Neutrophil (primary cell): ENCODE data around the gene NTM.

Experiments
- H3K27ac ChIP-seq: fragments of 200-600 bp; sonication (generic); 2 replicates; pipeline ENCODE4 v1.5.1; 2016; ENCODE audit warnings: mild to moderate bottlenecking, moderate library complexity
- H3K27me3 ChIP-seq: fragments of 200-600 bp; sonication (generic); 2 replicates; pipeline ENCODE4 v1.6.0; 2016; ENCODE audit warnings: mild to moderate bottlenecking
- H3K36me3 ChIP-seq: fragments of 200-600 bp; sonication (generic); 2 replicates; pipeline ENCODE4 v1.5.1; 2017
- H3K4me1 ChIP-seq, 2 experiments: fragments of 200-600 bp in 1 of 2; sonication (generic) in 1 of 2; 1 replicate in 1 of 2; 2 replicates in 1 of 2; pipeline versions ENCODE4 v1.5.1 to v1.6.1; 2013 to 2016; ENCODE audit warnings: low read depth in 1 of 2, low read length in 1 of 2, mild to moderate bottlenecking in 1 of 2, moderate library complexity in 1 of 2; ENCODE audit not compliant: control insufficient read depth in 1 of 2, insufficient read depth in 1 of 2
- H3K4me3 ChIP-seq, 2 experiments: fragments of 200-600 bp in 1 of 2; sonication (generic) in 1 of 2; 1 replicate in 1 of 2; 2 replicates in 1 of 2; pipeline ENCODE4 v1.5.1; 2013 to 2016; ENCODE audit warnings: low read depth in 1 of 2, low read length in 1 of 2, mild to moderate bottlenecking in 1 of 2, moderate library complexity in 1 of 2
- H3K9me3 ChIP-seq: fragments of 200-600 bp; sonication (generic); 2 replicates; pipeline ENCODE4 v1.5.1; 2016
- TF ChIP-seq, protein P1 (sequence below): fragments of 200-600 bp; sonication (generic); IDR thresholded peaks from 2 replicates; pipeline ENCODE4 v1.5.1; 2016; ENCODE audit warnings: antibody characterized with exemption

The NTM gene

GRCh38 chr11:132293586-132293985 is 923.2 kb downstream of the NTM start:
- TF ChIP-seq, protein P1, sequence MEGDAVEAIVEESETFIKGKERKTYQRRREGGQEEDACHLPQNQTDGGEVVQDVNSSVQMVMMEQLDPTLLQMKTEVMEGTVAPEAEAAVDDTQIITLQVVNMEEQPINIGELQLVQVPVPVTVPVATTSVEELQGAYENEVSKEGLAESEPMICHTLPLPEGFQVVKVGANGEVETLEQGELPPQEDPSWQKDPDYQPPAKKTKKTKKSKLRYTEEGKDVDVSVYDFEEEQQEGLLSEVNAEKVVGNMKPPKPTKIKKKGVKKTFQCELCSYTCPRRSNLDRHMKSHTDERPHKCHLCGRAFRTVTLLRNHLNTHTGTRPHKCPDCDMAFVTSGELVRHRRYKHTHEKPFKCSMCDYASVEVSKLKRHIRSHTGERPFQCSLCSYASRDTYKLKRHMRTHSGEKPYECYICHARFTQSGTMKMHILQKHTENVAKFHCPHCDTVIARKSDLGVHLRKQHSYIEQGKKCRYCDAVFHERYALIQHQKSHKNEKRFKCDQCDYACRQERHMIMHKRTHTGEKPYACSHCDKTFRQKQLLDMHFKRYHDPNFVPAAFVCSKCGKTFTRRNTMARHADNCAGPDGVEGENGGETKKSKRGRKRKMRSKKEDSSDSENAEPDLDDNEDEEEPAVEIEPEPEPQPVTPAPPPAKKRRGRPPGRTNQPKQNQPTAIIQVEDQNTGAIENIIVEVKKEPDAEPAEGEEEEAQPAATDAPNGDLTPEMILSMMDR = no peak
- no peak overlapping the region for H3K4me3 ChIP-seq
- H3K36me3 ChIP-seq = no peaks in the 10 kb centered on the region
- no peaks in the 10 kb centered on the region for H3K4me1 ChIP-seq
- no peak overlapping the region for H3K27ac ChIP-seq
- no peaks in the 10 kb centered on the region for H3K9me3 ChIP-seq
- H3K27me3 ChIP-seq = peaks cover 3% of the 10 kb centered on the region

- Histone ChIP-seq H3K4me1 (no peaks in the 10 kb centered on the region), H3K9me3 (no peaks in the 10 kb centered on the region), H3K36me3 (no peaks in the 10 kb centered on the region), H3K4me3 (no peak overlapping the region), H3K27me3 (no peaks in the 10 kb centered on the region), H3K27ac (no peak overlapping the region)
- TF ChIP-seq, protein P1 = no peak
Measured at GRCh38 chr11:132296946-132297610, 926.7 kb downstream of the NTM start.

DNA sequence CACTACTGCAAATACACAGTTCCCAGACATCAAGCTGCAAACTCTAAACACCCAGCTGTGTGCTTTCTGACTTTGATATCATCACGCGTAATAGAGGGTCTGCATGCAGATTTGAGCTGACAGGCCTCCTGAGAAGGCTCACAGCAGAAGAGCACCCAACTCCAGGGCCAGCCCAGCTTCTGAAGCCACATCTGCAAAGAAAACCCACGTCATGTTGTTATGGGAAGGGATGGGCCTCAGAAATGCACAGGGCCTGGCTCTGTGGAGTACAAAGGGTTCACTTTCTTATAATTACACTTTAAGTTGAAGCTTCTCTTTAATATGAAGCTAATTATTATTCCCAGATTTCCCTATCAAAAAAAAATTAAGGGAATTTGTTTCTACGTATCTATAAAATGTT is 927.9 kb downstream of the NTM start:
- Histone ChIP-seq H3K36me3 (no peaks in the 10 kb centered on the region), H3K4me3 (no peak overlapping the region), H3K9me3 (no peaks in the 10 kb centered on the region), H3K27me3 (no peaks in the 10 kb centered on the region), H3K27ac (no peak overlapping the region), H3K4me1 (no peaks in the 10 kb centered on the region)
- TF ChIP-seq, protein P1 = no peak

DNA sequence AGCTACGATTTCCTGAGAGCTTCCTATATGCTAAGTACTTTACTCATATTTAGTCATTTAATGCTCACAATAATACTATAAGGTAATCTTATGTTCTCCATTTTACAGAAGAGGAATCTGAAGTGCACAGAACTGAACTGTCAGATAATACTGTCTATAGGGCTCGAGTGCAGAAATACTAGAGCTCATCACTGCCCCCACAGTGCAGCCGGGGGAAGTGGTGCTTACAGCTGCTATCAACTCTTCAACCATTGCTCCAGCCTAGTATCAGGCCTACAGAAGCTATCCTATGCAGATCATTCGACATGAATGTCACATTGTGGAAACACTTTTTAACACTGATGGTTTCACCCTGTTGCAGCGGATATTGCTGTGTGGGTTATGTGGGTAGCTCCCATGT is 929.9 kb downstream of the NTM start:
- TF ChIP-seq, protein P1 = no peak
- Histone ChIP-seq H3K9me3 (no peaks in the 10 kb centered on the region), H3K4me1 (no peaks in the 10 kb centered on the region), H3K27me3 (no peaks in the 10 kb centered on the region), H3K36me3 (no peaks in the 10 kb centered on the region), H3K27ac (no peak overlapping the region), H3K4me3 (no peak overlapping the region)

GRCh38 chr11:132301465-132301864 is 931.0 kb downstream of the NTM start:
- no peaks in the 10 kb centered on the region for H3K9me3 ChIP-seq
- H3K4me3 ChIP-seq = no peak overlapping the region
- H3K27ac ChIP-seq = no peak overlapping the region
- TF ChIP-seq, protein P1 = no peak
- no peaks in the 10 kb centered on the region for H3K4me1 ChIP-seq
- H3K36me3 ChIP-seq = no peaks in the 10 kb centered on the region
- H3K27me3 ChIP-seq = no peaks in the 10 kb centered on the region
